Sigmoid colon (tissue), 7 donors: ENCODE data around the gene RABGAP1. TPM values are rescaled to one million over a fixed set of nuclear protein-coding genes. Genes with fewer than 3 reads are reported as not detected.

Experiments
- DNase-seq: peaks from one replicate; pipeline ENCODE4 v3.0.0-alpha.2; 2019
- H3K27ac ChIP-seq, 4 donors: fragments of 200-600 bp; sonication (generic); one replicate each; pipeline ENCODE4 v1.5.1; 2016 to 2019; ENCODE audit warnings: mild to moderate bottlenecking in 1 of 4
- H3K27me3 ChIP-seq, 3 donors: fragments of 200-600 bp; sonication (generic); one replicate each; pipeline ENCODE4 v1.5.1; 2019; ENCODE audit warnings: mild to moderate bottlenecking in 1 of 3
- H3K36me3 ChIP-seq, 4 donors: fragments of 200-600 bp; sonication (generic); one replicate each; pipeline ENCODE4 v1.5.1; 2016 to 2019
- H3K4me1 ChIP-seq, 4 donors: fragments of 200-600 bp; sonication (generic); one replicate each; pipeline ENCODE4 v1.5.1; 2017 to 2019
- H3K4me3 ChIP-seq, 4 donors: fragments of 200-600 bp; sonication (generic); one replicate each; pipeline ENCODE4 v1.5.1; 2017 to 2019; ENCODE audit warnings: mild to moderate bottlenecking in 2 of 4, moderate library complexity in 1 of 4
- H3K9me3 ChIP-seq, 4 donors: fragments of 200-600 bp in 3 of 4; sonication (generic) in 3 of 4; one replicate each; pipeline versions ENCODE4 v1.5.1 to v1.6.1; 2013 to 2019
- EP300 ChIP-seq, 4 donors: sonication (generic); formaldehyde crosslinking; IDR thresholded peaks; one replicate each; pipeline ENCODE4 v1.6.1; 2017; ENCODE audit warnings: antibody characterized with exemption in 4 of 4
- POLR2A ChIP-seq, 2 donors: fragments of 450-650 bp; IDR thresholded peaks; one replicate each; pipeline ENCODE4 v1.6.1; 2016; ENCODE audit warnings: antibody characterized with exemption in 2 of 2, mild to moderate bottlenecking in 2 of 2, moderate library complexity in 2 of 2
- POLR2AphosphoS5 ChIP-seq, 4 donors: sonication (generic); formaldehyde crosslinking; IDR thresholded peaks; one replicate each; pipeline ENCODE4 v1.6.1; 2017; ENCODE audit warnings: antibody characterized with exemption in 4 of 4
- WGBS, 2 donors: extraction: QIAGEN DNeasy Blood & Tissue Kit; methylation state at CpG; one replicate each; pipeline ENCODE4 v1.1.7; 2013; 5-methylcytosine and 5-hydroxymethylcytosine counted together
- intact Hi-C: fragments of 100-400 bp; cut with DNase I; formaldehyde crosslinking; loops from one replicate; pipeline ENCODE4 v1.15.1; 2023
- polyA plus RNA-seq, 3 donors: library from polyadenylated mRNA; stranded (reverse); fragments of 200-250 nt; gene quantifications; one replicate each; pipeline ENCODE4 v1.2.3, GENCODE V29; 2013
- total RNA-seq, 4 donors: library from RNA; depleted of rRNA; stranded (reverse); fragments of >200 nt; gene quantifications; one replicate each; pipeline ENCODE4 v1.1.0, GENCODE V29; 2016
- TF ChIP-seq, protein P1 (sequence below), 4 experiments: fragments of 450-650 bp in 3 of 4; fragments of 200-600 bp in 1 of 4; IDR thresholded peaks; one replicate each; pipeline ENCODE4 v1.5.1; 2016 to 2019; ENCODE audit warnings: antibody characterized with exemption in 4 of 4, mild to moderate bottlenecking in 3 of 4, moderate library complexity in 2 of 4
- donor health status: healthy with polysubstance abuse.
- donor health status: Bipolar disorder and iron deficiency.
- donor health status: healthy.

The RABGAP1 gene
- total and polyA plus RNA-seq, 7 donors: 12.5 to 110 (median 90.6) TPM

DNA sequence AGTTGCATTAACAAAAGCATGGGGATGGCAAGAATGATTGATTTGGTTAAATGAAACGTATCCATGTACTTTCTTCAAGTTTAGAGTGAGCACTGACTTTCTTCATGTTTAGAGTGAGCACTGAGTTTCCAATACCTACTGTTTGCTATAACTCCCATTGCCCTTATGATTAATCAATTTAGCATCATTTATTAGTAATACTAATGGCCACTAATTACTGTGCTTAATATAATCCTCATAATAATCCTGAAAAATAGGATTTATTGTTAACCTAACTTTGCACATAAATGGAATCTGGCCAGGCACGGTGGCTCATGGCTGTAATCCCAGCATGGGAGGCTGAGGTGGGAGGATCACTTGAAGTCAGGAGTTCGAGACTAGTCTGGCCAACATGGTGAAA is 70.6 kb downstream of the RABGAP1 start:
- no peaks in the 10 kb centered on the region for H3K9me3 ChIP-seq
- WGBS, 2 donors: 94 to 98% methylated on average over 3 of the region's 3 CpGs
- TF ChIP-seq EP300 (IDR thresholded peaks at IDR 0.05): no peak
- TF ChIP-seq POLR2AphosphoS5 (IDR thresholded peaks at IDR 0.05): no peak
- TF ChIP-seq, protein P1, sequence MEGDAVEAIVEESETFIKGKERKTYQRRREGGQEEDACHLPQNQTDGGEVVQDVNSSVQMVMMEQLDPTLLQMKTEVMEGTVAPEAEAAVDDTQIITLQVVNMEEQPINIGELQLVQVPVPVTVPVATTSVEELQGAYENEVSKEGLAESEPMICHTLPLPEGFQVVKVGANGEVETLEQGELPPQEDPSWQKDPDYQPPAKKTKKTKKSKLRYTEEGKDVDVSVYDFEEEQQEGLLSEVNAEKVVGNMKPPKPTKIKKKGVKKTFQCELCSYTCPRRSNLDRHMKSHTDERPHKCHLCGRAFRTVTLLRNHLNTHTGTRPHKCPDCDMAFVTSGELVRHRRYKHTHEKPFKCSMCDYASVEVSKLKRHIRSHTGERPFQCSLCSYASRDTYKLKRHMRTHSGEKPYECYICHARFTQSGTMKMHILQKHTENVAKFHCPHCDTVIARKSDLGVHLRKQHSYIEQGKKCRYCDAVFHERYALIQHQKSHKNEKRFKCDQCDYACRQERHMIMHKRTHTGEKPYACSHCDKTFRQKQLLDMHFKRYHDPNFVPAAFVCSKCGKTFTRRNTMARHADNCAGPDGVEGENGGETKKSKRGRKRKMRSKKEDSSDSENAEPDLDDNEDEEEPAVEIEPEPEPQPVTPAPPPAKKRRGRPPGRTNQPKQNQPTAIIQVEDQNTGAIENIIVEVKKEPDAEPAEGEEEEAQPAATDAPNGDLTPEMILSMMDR (IDR thresholded peaks at IDR 0.05): no peak
- no peak for TF ChIP-seq POLR2A (IDR thresholded peaks at IDR 0.05)
- H3K27ac ChIP-seq: no peak overlapping the region
- intact Hi-C loops: loop anchor here (10.0 kb wide), 1 partner anchor 343 kb away; the partner anchor contains the start of gene CRB2
- peaks cover 0 to 73% (median 24%) of the 10 kb centered on the region in 4 donors for H3K36me3 ChIP-seq
- DNase-seq: no peak
- no peak overlapping the region for H3K4me3 ChIP-seq
- no peaks in the 10 kb centered on the region for H3K27me3 ChIP-seq
- H3K4me1 ChIP-seq: peaks cover 0 to 9% (median 0%) of the 10 kb centered on the region in 4 donors

- Histone ChIP-seq H3K27ac (no peak overlapping the region), H3K27me3 (no peaks in the 10 kb centered on the region), H3K4me1 (peaks cover 0 to 9% (median 0%) of the 10 kb centered on the region in 4 donors), H3K4me3 (no peak overlapping the region), H3K36me3 (peaks cover 0 to 76% (median 24%) of the 10 kb centered on the region in 4 donors), H3K9me3 (no peaks in the 10 kb centered on the region)
- DNase-seq: no peak
- TF ChIP-seq EP300 (IDR thresholded peaks at IDR 0.05) (no peak), POLR2A (IDR thresholded peaks at IDR 0.05) (no peak)
- TF ChIP-seq, protein P1 (IDR thresholded peaks at IDR 0.05): no peak
- WGBS, 2 donors: 84 to 92% methylated on average over 3 of the region's 3 CpGs
- intact Hi-C loops: loop anchor here (10.0 kb wide), 1 partner anchor 343 kb away; the partner anchor contains the start of gene CRB2
Observed at GRCh38 chr9:123011878-123012528, 71.2 kb downstream of the RABGAP1 start.

- peaks cover 3 to 96% (median 23%) of the 10 kb centered on the region in 4 donors for H3K36me3 ChIP-seq
- WGBS, 2 donors: 94 to 97% methylated on average over 1 of the region's 1 CpG
- no peaks in the 10 kb centered on the region for H3K27me3 ChIP-seq
- TF ChIP-seq POLR2AphosphoS5 (IDR thresholded peaks at IDR 0.05): no peak
- H3K4me3 ChIP-seq: no peak overlapping the region
- no peaks in the 10 kb centered on the region for H3K4me1 ChIP-seq
- H3K9me3 ChIP-seq: no peaks in the 10 kb centered on the region
- no peak overlapping the region for H3K27ac ChIP-seq
- no peak for DNase-seq
- intact Hi-C loops: loop anchor here (10.0 kb wide), 1 partner anchor 338 kb away; the partner anchor contains the start of gene CRB2
Observed at GRCh38 chr9:123016631-123017030, 75.8 kb downstream of the RABGAP1 start.

- no peaks in the 10 kb centered on the region for H3K27me3 ChIP-seq
- WGBS, 2 donors: 68 to 90% methylated on average over 2 of the region's 2 CpGs
- H3K4me1 ChIP-seq: no peaks in the 10 kb centered on the region
- H3K36me3 ChIP-seq: peaks cover 3 to 89% (median 13%) of the 10 kb centered on the region in 4 donors
- H3K9me3 ChIP-seq: no peaks in the 10 kb centered on the region
- H3K27ac ChIP-seq: no peak overlapping the region
- no peak for DNase-seq
- TF ChIP-seq POLR2AphosphoS5 (IDR thresholded peaks at IDR 0.05) (no peak), EP300 (IDR thresholded peaks at IDR 0.05) (no peak)
- TF ChIP-seq, protein P1 (IDR thresholded peaks at IDR 0.05): no peak
- intact Hi-C loops: no loop called here
- H3K4me3 ChIP-seq: no peak overlapping the region
Observed at GRCh38 chr9:123020796-123021195, 80.0 kb downstream of the RABGAP1 start.

GRCh38 chr9:123026425-123026824 is 85.6 kb downstream of the RABGAP1 start:
- Histone ChIP-seq H3K36me3 (peaks cover 0 to 53% (median 5%) of the 10 kb centered on the region in 4 donors), H3K9me3 (no peaks in the 10 kb centered on the region), H3K4me1 (peaks cover 0 to 11% (median 4%) of the 10 kb centered on the region in 4 donors), H3K27ac (no peak overlapping the region), H3K4me3 (no peak overlapping the region), H3K27me3 (no peaks in the 10 kb centered on the region)
- WGBS, 2 donors: 98 to 100% methylated on average over 1 of the region's 1 CpG
- intact Hi-C loops: no loop called here
- TF ChIP-seq POLR2AphosphoS5 (IDR thresholded peaks at IDR 0.05): no peak
- TF ChIP-seq POLR2A (IDR thresholded peaks at IDR 0.05): no peak
- no peak for DNase-seq
